MCF 10A (cell line): ENCODE results near the gene OBSCN. TPM values are rescaled to one million over a fixed set of nuclear protein-coding genes. Genes with fewer than 3 reads are reported as not detected.
"Not testable (repeated sequence)": the region's sequence is repeated elsewhere in the genome, so short reads cannot be mapped to it uniquely, and the experiment has no call there.

Experiments used
- BruUV-seq: library from RNA; stranded (reverse); fragments of 400-500 nt; replicated peaks from 2 replicates; lab custom pipeline; 2021; lab: Mats Ljungman, UMichigan
- CTCF ChIA-PET: fragments of 300-600 bp; sonication (Branson Sonifier 250); formaldehyde crosslinking; extraction: SDS; loops from one replicate; lab custom pipeline; 2021; ENCODE audit warnings: antibody characterized with exemption, inconsistent platforms; lab: Yijun Ruan, JAX
- POLR2A ChIA-PET: fragments of 300-600, 350-650 bp; sonication (Branson Sonifier 250); formaldehyde crosslinking; extraction: SDS; loops from one replicate; lab custom pipeline; 2020; ENCODE audit warnings: antibody characterized with exemption, inconsistent platforms; lab: Yijun Ruan, JAX
- DNase-seq: peaks from one replicate; pipeline ENCODE4 v3.0.0-alpha.2; 2018; ENCODE audit not compliant: unreplicated experiment
- H3K27ac Mint-ChIP-seq: one replicate; pipeline ENCODE4 v1.8.0; 2022; ENCODE audit warnings: mild to moderate bottlenecking, low read depth, mixed read lengths; ENCODE audit not compliant: unreplicated experiment
- H3K27me3 Mint-ChIP-seq: one replicate; pipeline ENCODE4 v1.8.0; 2022; ENCODE audit warnings: mixed read lengths; ENCODE audit not compliant: insufficient read depth, unreplicated experiment
- H3K36me3 Mint-ChIP-seq: one replicate; pipeline ENCODE4 v1.8.0; 2022; ENCODE audit warnings: mild to moderate bottlenecking, moderate library complexity, mixed read lengths; ENCODE audit not compliant: insufficient read depth, unreplicated experiment
- H3K4me1 Mint-ChIP-seq: one replicate; pipeline ENCODE4 v1.8.0; 2022; ENCODE audit warnings: mixed read lengths; ENCODE audit not compliant: insufficient read depth, unreplicated experiment
- H3K4me3 Mint-ChIP-seq: one replicate; pipeline ENCODE4 v1.8.0; 2022; ENCODE audit warnings: mild to moderate bottlenecking, moderate library complexity, mixed read lengths; ENCODE audit not compliant: unreplicated experiment
- H3K9me3 Mint-ChIP-seq: one replicate; pipeline ENCODE4 v1.8.0; 2022; ENCODE audit warnings: mixed read lengths; ENCODE audit not compliant: unreplicated experiment
- intact Hi-C: fragments of 100-400 bp; cut with micrococcal nuclease; formaldehyde crosslinking; loops from 2 replicates; pipeline ENCODE4 v1.14.1; 2022
- total RNA-seq: library from RNA; stranded (reverse); gene quantifications from 2 replicates; pipeline ENCODE4 v1.2.3, GENCODE V29; 2022
- TF ChIP-seq, protein P1 (sequence below): fragments of 200-600 bp; IDR thresholded peaks from one replicate; pipeline ENCODE4 v1.8.0; 2022; ENCODE audit warnings: antibody characterized with exemption, mild to moderate bottlenecking; ENCODE audit not compliant: unreplicated experiment

OBSCN gene
- total RNA-seq, 1 experiment from 2014 or later: 22.6 TPM

DNA sequence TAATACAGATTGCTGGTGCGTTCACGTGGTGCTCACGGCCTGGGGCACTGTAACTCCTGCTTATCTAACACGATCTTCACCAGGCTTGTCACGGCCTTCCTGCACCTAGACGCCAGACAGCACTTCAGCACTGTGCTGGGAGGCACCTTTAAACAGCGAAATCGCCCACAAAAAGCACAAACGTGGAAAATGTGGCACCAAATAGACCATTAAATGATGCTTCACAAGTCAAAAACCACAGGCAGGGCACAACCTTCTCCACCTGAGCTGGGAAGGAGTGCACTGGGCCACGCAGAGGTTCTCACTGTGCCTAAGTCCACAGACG lies 22.2 kb upstream of the OBSCN start:
- Mint-ChIP-seq H3K4me3 (no peak overlapping the region), H3K4me1 (no peaks in the 10 kb centered on the region), H3K27me3 (no peaks in the 10 kb centered on the region), H3K36me3 (no peaks in the 10 kb centered on the region), H3K27ac (no peak overlapping the region), H3K9me3 (peaks cover 16% of the 10 kb centered on the region)
- BruUV-seq: no TSS peak
- DNase-seq: no peak
- TF ChIP-seq, protein P1, sequence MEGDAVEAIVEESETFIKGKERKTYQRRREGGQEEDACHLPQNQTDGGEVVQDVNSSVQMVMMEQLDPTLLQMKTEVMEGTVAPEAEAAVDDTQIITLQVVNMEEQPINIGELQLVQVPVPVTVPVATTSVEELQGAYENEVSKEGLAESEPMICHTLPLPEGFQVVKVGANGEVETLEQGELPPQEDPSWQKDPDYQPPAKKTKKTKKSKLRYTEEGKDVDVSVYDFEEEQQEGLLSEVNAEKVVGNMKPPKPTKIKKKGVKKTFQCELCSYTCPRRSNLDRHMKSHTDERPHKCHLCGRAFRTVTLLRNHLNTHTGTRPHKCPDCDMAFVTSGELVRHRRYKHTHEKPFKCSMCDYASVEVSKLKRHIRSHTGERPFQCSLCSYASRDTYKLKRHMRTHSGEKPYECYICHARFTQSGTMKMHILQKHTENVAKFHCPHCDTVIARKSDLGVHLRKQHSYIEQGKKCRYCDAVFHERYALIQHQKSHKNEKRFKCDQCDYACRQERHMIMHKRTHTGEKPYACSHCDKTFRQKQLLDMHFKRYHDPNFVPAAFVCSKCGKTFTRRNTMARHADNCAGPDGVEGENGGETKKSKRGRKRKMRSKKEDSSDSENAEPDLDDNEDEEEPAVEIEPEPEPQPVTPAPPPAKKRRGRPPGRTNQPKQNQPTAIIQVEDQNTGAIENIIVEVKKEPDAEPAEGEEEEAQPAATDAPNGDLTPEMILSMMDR: no peak
- ChIA-PET POLR2A (no interaction called here), CTCF (interaction anchor here (0.6 to 1.6 kb wide), 3 partner anchors 18 to 181 kb away, joined by 3 to 4 read pairs (median 4); no protein-coding TSS in a partner anchor)
- intact Hi-C loops: no loop called here

DNA sequence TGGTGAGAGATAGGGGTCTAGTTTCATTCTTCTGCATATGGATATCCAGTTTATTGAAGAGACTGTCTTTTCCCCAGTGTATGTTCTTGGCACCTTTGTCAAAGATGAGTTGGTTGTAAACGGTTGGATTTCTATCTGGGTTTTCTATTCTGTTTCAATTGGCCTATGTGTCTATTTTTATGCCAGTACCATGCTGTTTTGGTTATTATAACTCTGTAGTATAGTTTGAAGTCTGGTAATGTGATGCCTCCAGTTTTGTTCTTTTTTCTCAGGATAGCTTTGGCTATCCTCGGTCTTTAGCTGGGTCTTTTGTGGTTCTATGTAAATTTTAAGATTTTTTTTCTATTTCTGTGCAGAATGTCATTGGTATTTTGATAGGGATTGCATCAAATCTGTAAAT lies 19.6 kb upstream of the OBSCN start:
- ChIA-PET CTCF (interaction anchor here (0.6 to 0.9 kb wide), 3 partner anchors 12 to 313 kb away, joined by 3 to 4 read pairs (median 3); a partner anchor contains a TSS), POLR2A (interaction anchor here (0.6 to 1.5 kb wide), 4 partner anchors 21 to 135 kb away, joined by 3 to 6 read pairs (median 4); partner anchors contain the start of gene IBA57)
- not testable (repeated sequence) for DNase-seq

DNA sequence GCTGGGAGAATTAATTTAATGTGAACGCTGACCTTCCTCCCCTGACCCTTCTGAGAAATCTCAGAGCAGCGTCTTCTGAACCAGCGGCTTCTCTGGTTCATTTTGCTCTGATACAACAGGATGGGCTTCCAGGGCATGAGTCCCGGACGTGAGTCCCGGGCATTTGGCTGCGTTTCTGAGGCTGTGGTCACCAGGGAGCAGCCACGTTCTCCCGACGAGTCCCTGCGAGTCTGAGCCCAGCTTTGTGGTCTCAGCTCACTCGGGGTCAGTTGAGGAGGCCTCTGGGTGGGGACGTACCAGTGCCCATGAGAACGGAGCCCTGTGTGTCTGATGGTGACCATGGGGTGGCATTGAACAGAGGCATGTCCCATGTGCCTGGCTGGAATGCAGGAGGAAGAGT lies 17.7 kb upstream of the OBSCN start:
- Mint-ChIP-seq H3K4me1 (no peaks in the 10 kb centered on the region), H3K36me3 (no peaks in the 10 kb centered on the region), H3K27ac (no peak overlapping the region), H3K9me3 (peaks cover 16% of the 10 kb centered on the region), H3K4me3 (no peak overlapping the region), H3K27me3 (no peaks in the 10 kb centered on the region)
- ChIA-PET POLR2A (interaction anchor here (0.6 to 1.0 kb wide), 2 partner anchors 232 to 267 kb away, joined by 3 read pairs; a partner anchor contains a TSS), CTCF (interaction anchor here (1.8 kb wide), 1 partner anchor 60 kb away, joined by 5 read pairs; no protein-coding TSS in a partner anchor)
- TF ChIP-seq, protein P1: no peak
- BruUV-seq: no TSS peak
- DNase-seq: no peak
- intact Hi-C loops: loop anchor here (10.0 kb wide), 1 partner anchor 705 kb away; no protein-coding TSS in a partner anchor

More for the DNA sequence above, 19.6 kb upstream of the OBSCN start:
- H3K36me3 Mint-ChIP-seq, H3K4me3 Mint-ChIP-seq, H3K27me3 Mint-ChIP-seq, H3K27ac Mint-ChIP-seq, H3K4me1 Mint-ChIP-seq, intact Hi-C loops: not testable (repeated sequence)
- peaks cover 16% of the 10 kb centered on the region for H3K9me3 Mint-ChIP-seq
- BruUV-seq: TSS peak; percentile 1

DNA sequence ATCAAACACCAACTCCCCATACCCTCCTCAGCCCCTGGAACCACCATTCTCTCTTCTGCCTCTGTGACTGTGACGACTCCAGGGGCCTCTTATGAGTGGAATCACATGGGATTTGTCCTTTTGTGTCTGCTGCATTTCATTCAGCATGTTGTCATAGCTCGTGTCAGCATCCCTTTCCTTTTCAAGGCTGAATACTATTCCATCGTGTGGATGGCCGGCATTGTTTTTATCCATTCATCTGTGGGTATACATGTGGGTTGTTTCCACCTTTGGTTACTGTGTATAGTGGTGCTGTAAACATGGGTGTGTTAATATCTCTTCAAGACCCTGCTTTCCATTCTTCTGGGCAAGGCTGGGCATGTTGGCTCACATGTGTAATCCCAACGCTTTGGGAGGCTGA lies 17.1 kb upstream of the OBSCN start:
- intact Hi-C loops: loop anchor here (1.0 to 10.0 kb wide), 2 partner anchors 59 to 706 kb away; no protein-coding TSS in a partner anchor
- Mint-ChIP-seq H3K36me3 (no peaks in the 10 kb centered on the region), H3K9me3 (peaks cover 16% of the 10 kb centered on the region), H3K4me3 (no peak overlapping the region), H3K4me1 (no peaks in the 10 kb centered on the region), H3K27me3 (no peaks in the 10 kb centered on the region), H3K27ac (no peak overlapping the region)
- TF ChIP-seq, protein P1: no peak
- ChIA-PET POLR2A (interaction anchor here (0.6 to 1.0 kb wide), 2 partner anchors 231 to 267 kb away, joined by 3 read pairs; a partner anchor contains a TSS), CTCF (interaction anchor here (0.7 to 0.8 kb wide), 2 partner anchors 9 to 193 kb away, joined by 3 read pairs; no protein-coding TSS in a partner anchor)
- no TSS peak for BruUV-seq
- no peak for DNase-seq
